Ovary (tissue), 9 donors: ENCODE results near the gene COL18A1. TPM values are rescaled to one million over a fixed set of nuclear protein-coding genes. Genes with fewer than 3 reads are reported as not detected.
A peak's percentile ranks its signal among the peaks of the same experiment; 100 is the strongest.

Source experiments
- DNase-seq, 5 donors: peaks; one replicate each; pipeline ENCODE4 v3.0.0-alpha.2; 2019 to 2020
- H3K27ac ChIP-seq, 2 donors: fragments of 200-600 bp; one replicate each; pipeline versions ENCODE4 v1.5.1 to v1.8.0; 2019 to 2022
- H3K27me3 ChIP-seq: fragments of 200-600 bp; one replicate; pipeline ENCODE4 v1.8.0; 2022
- H3K36me3 ChIP-seq: fragments of 200-600 bp; sonication (generic); one replicate; pipeline ENCODE4 v1.5.1; 2019
- H3K4me1 ChIP-seq: one replicate; pipeline ENCODE4 v1.8.1; 2013; ENCODE audit warnings: mild to moderate bottlenecking, moderate library complexity; ENCODE audit not compliant: insufficient read depth
- H3K4me3 ChIP-seq: fragments of 200-600 bp; sonication (generic); one replicate; pipeline ENCODE4 v1.5.1; 2017
- H3K9me3 ChIP-seq, 2 donors: fragments of 200-600 bp in 1 of 2; sonication (generic) in 1 of 2; one replicate each; pipeline versions ENCODE4 v1.5.1 to v1.8.1; 2013 to 2019; ENCODE audit warnings: mild to moderate bottlenecking in 1 of 2, moderate library complexity in 1 of 2
- CTCF ChIP-seq, 3 donors: fragments of 450-650 bp in 2 of 3; fragments of 200-600 bp in 1 of 3; IDR thresholded peaks; one replicate each; pipeline versions ENCODE4 v1.5.1 to v1.8.0; 2016 to 2022; ENCODE audit warnings: antibody characterized with exemption in 3 of 3, mild to moderate bottlenecking in 1 of 3
- EP300 ChIP-seq: sonication (generic); formaldehyde crosslinking; IDR thresholded peaks from one replicate; pipeline ENCODE4 v1.6.1; 2017; ENCODE audit warnings: antibody characterized with exemption
- POLR2A ChIP-seq: fragments of 450-650 bp; IDR thresholded peaks from one replicate; pipeline ENCODE4 v1.6.1; 2017; ENCODE audit warnings: antibody characterized with exemption, mild to moderate bottlenecking, moderate library complexity
- WGBS, 3 donors: extraction: QIAGEN DNeasy Blood & Tissue Kit in 1 of 3; methylation state at CpG; one replicate each; pipeline versions ENCODE4 v1.1.5 to v1.1.7; 2013 to 2017; 5-methylcytosine and 5-hydroxymethylcytosine counted together
- intact Hi-C, 4 donors: fragments of 100-400 bp; cut with DNase I; formaldehyde crosslinking; loops; one replicate each; pipeline versions ENCODE4 v1.11.0 to v1.15.1; 2022 to 2023
- polyA plus RNA-seq, 2 donors: library from polyadenylated mRNA; stranded (reverse); fragments of 200-250 nt in 1 of 2; fragments of 350-450 nt in 1 of 2; fragmentation: Illumina TruSeq in 1 of 2; extraction: RNeasy Lipid Tissue Mini Kit (QIAGEN cat#74804) in 1 of 2; gene quantifications; one replicate each; pipeline ENCODE4 v1.2.3, GENCODE V29; 2013 to 2014
- total RNA-seq, 7 donors: library from RNA; depleted of rRNA in 2 of 7; stranded (reverse); fragments of >200 nt in 2 of 7; fragmentation: NEBNext Ultra II Directional in 3 of 7; extraction: Animal tissue kit (Norgen Biotek cat#: 25700) in 3 of 7; gene quantifications; one replicate each; pipeline versions ENCODE4 v1.1.0 to v1.2.4, GENCODE V29; 2016 to 2023
- donor health status: DM: no; HTN: no; CAD: no; lungs with moderate emphysema.
- donor health status: DM: no; HTN: no; CAD: no.
- donor health status: Bipolar disorder and iron deficiency.
- donor health status: DM: yes; HTN: yes; CAD: no.
- donor health status: DM: no; HTN: no; CAD: no.
- donor health status: DM: yes; HTN: yes; CAD: no.

The COL18A1 gene
- total and polyA plus RNA-seq, 9 donors: 11.1 to 353 (median 268) TPM

- H3K27me3 ChIP-seq: no peaks in the 10 kb centered on the region
- peaks cover 4% of the 10 kb centered on the region for H3K4me1 ChIP-seq
- H3K9me3 ChIP-seq: no peaks in the 10 kb centered on the region
- H3K4me3 ChIP-seq: peak overlapping the region; percentile 66
- intact Hi-C loops: loop anchor here in 3 of 4 donors (5.0 to 10.0 kb wide), 3 partner anchors 38 to 270 kb away; no protein-coding TSS in a partner anchor
- H3K36me3 ChIP-seq: no peaks in the 10 kb centered on the region
- DNase-seq: peak; percentile 82 to 95 (median 90)
- TF ChIP-seq EP300: no peak
- peak; percentile 28 for TF ChIP-seq POLR2A
- TF ChIP-seq CTCF (IDR thresholded peaks at IDR 0.05): peak; percentile 53 to 91 (median 91)
- 0 to 1% (median 1%) methylated on average over 32 to 52 of the region's 53 CpGs for WGBS, 3 donors
- H3K27ac ChIP-seq: peak overlapping the region; percentile 27 to 66
Measured at GRCh38 chr21:45554477-45555175, 149.7 kb downstream of the COL18A1 start.

- Histone ChIP-seq H3K36me3 (no peaks in the 10 kb centered on the region), H3K9me3 (no peaks in the 10 kb centered on the region), H3K4me1 (peaks cover 4% of the 10 kb centered on the region), H3K4me3 (peak overlapping the region; percentile 36), H3K27ac (peak overlapping the region; percentile 59 to 95), H3K27me3 (no peaks in the 10 kb centered on the region)
- TF ChIP-seq POLR2A (no peak), EP300 (no peak), CTCF (IDR thresholded peaks at IDR 0.05) (no peak)
- intact Hi-C loops: loop anchor here in 3 of 4 donors (5.0 to 10.0 kb wide), 3 partner anchors 37 to 270 kb away; no protein-coding TSS in a partner anchor
- WGBS, 3 donors: 0 to 2% (median 0%) methylated on average over 6 to 16 of the region's 34 CpGs
- DNase-seq: peak in 1 of 5 donors; percentile 52
Measured at GRCh38 chr21:45555251-45555556, 150.2 kb downstream of the COL18A1 start.

- peak overlapping the region; percentile 36 for H3K4me3 ChIP-seq
- H3K4me1 ChIP-seq: peaks cover 4% of the 10 kb centered on the region
- WGBS, 3 donors: 0 to 2% (median 1%) methylated on average over 23 to 62 of the region's 62 CpGs
- no peaks in the 10 kb centered on the region for H3K27me3 ChIP-seq
- H3K27ac ChIP-seq: peak overlapping the region; percentile 59 to 95
- intact Hi-C loops: loop anchor here in 3 of 4 donors (2.0 to 10.0 kb wide), 4 partner anchors 37 to 269 kb away; no protein-coding TSS in a partner anchor
- DNase-seq: peak; percentile 74 to 90 (median 86)
- no peaks in the 10 kb centered on the region for H3K36me3 ChIP-seq
- H3K9me3 ChIP-seq: no peaks in the 10 kb centered on the region
- TF ChIP-seq CTCF (IDR thresholded peaks at IDR 0.05) (peak; percentile 87 to 95 (median 91)), POLR2A (peak; percentile 21), EP300 (no peak)
Measured at GRCh38 chr21:45555557-45556301, 150.8 kb downstream of the COL18A1 start.

GRCh38 chr21:45556302-45556644, 151.3 kb downstream of the COL18A1 start:
- Histone ChIP-seq H3K27ac (peak overlapping the region; percentile 59 to 95), H3K27me3 (no peaks in the 10 kb centered on the region), H3K4me1 (peaks cover 4% of the 10 kb centered on the region), H3K36me3 (no peaks in the 10 kb centered on the region), H3K4me3 (no peak overlapping the region), H3K9me3 (no peaks in the 10 kb centered on the region)
- intact Hi-C loops: loop anchor here in 3 of 4 donors (2.0 to 10.0 kb wide), 4 partner anchors 36 to 269 kb away; no protein-coding TSS in a partner anchor
- DNase-seq: no peak
- TF ChIP-seq EP300 (no peak), POLR2A (no peak), CTCF (IDR thresholded peaks at IDR 0.05) (no peak)
- 16 to 30% (median 19%) methylated on average over 12 of the region's 12 CpGs for WGBS, 3 donors
